PC-3 (cell line): Measurements from ENCODE around the gene KDM2B. TPM values are rescaled to one million over a fixed set of nuclear protein-coding genes. Genes with fewer than 3 reads are reported as not detected.

Source experiments
- ATAC-seq: fragments of 200-7000 bp; cut with Tn5 transposase; 2 replicates; pipeline ENCODE4 v1.9.1; 2020; ENCODE audit warnings: mild to moderate bottlenecking, moderate library complexity
- BruUV-seq: library from RNA; stranded (reverse); fragments of 400-500 nt; replicated peaks from 2 replicates; lab custom pipeline; 2021; lab: Mats Ljungman, UMichigan
- CTCF ChIA-PET: fragments of 300-600 bp; sonication (Branson Sonifier 250); formaldehyde crosslinking; loops from one replicate; lab custom pipeline; 2022; ENCODE audit warnings: antibody characterized with exemption; lab: Charles Lee
- POLR2A ChIA-PET: fragments of 300-600 bp; sonication (Branson Sonifier 250); formaldehyde crosslinking; loops from one replicate; lab custom pipeline; 2022; ENCODE audit warnings: antibody characterized with exemption; ENCODE audit not compliant: unreplicated experiment; lab: Charles Lee
- DNase-seq: peaks from one replicate; pipeline ENCODE4 v3.0.0-alpha.2; 2015
- H2AFZ ChIP-seq: fragments of 300-600 bp; sonication (generic); 2 replicates; pipeline ENCODE4 v1.6.0; 2016; ENCODE audit warnings: antibody characterized with exemption, low read length
- H3F3A ChIP-seq: fragments of 300-600 bp; sonication (generic); one replicate; pipeline ENCODE4 v1.6.0; 2017; ENCODE audit warnings: antibody characterized with exemption, low read length, control low read depth, mild to moderate bottlenecking; ENCODE audit not compliant: unreplicated experiment
- H3K27ac ChIP-seq: fragments of 300-600 bp; sonication (generic); 2 replicates; pipeline ENCODE4 v1.5.1; 2016; ENCODE audit warnings: mild to moderate bottlenecking, low read length
- H3K27me3 ChIP-seq: fragments of 300-600 bp; sonication (generic); 2 replicates; pipeline ENCODE4 v1.6.1; 2016; ENCODE audit warnings: low read length, mixed read lengths
- H3K36me3 ChIP-seq: fragments of 300-600 bp; sonication (generic); 2 replicates; pipeline ENCODE4 v1.6.1; 2016; ENCODE audit warnings: low read depth, mixed run types, low read length, mixed read lengths
- H3K4me1 ChIP-seq: fragments of 300-600 bp; sonication (generic); 2 replicates; pipeline ENCODE4 v1.5.1; 2016; ENCODE audit warnings: low read length; ENCODE audit not compliant: insufficient read depth
- H3K4me2 ChIP-seq: fragments of 300-600 bp; sonication (generic); 2 replicates; pipeline ENCODE4 v1.6.0; 2016; ENCODE audit warnings: low read length
- H3K4me3 ChIP-seq: fragments of 300-600 bp; sonication (generic); 2 replicates; pipeline ENCODE4 v1.5.1; 2016; ENCODE audit warnings: mild to moderate bottlenecking, low read length, mixed read lengths
- H3K79me2 ChIP-seq: fragments of 300-600 bp; sonication (generic); 2 replicates; pipeline ENCODE4 v1.6.1; 2017; ENCODE audit warnings: low read length, mixed read lengths
- H3K9ac ChIP-seq: fragments of 300-600 bp; sonication (generic); 2 replicates; pipeline ENCODE4 v1.6.0; 2016; ENCODE audit warnings: mild to moderate bottlenecking, low read length
- H3K9me2 ChIP-seq: fragments of 300-600 bp; sonication (generic); replicated peaks from 2 replicates; pipeline ENCODE4 v1.6.1; 2016; ENCODE audit warnings: mixed run types, low read length, mixed read lengths
- H3K9me3 ChIP-seq: fragments of 300-600 bp; sonication (generic); 2 replicates; pipeline ENCODE4 v1.6.1; 2016; ENCODE audit warnings: low read length, mixed read lengths
- H4K20me1 ChIP-seq: fragments of 300-600 bp; sonication (generic); 2 replicates; pipeline ENCODE4 v1.6.1; 2016; ENCODE audit warnings: low read length, mixed read lengths
- CTCF ChIP-seq: fragments of 300-600 bp; sonication (generic); conservative IDR thresholded peaks from 2 replicates; pipeline ENCODE4 v1.5.1; 2017; ENCODE audit warnings: antibody characterized with exemption, low read depth, mild to moderate bottlenecking, low read length
- EZH2 ChIP-seq: fragments of 300-600 bp; sonication (generic); IDR thresholded peaks from one replicate; pipeline ENCODE4 v1.6.1; 2017; ENCODE audit warnings: antibody characterized with exemption, mild to moderate bottlenecking, low read length; ENCODE audit not compliant: unreplicated experiment
- EZH2phosphoT487 ChIP-seq: fragments of 300-600 bp; sonication (generic); IDR thresholded peaks from 2 replicates; pipeline ENCODE4 v1.6.1; 2018; ENCODE audit warnings: mild to moderate bottlenecking, antibody characterized with exemption, low read length, borderline replicate concordance
- intact Hi-C: fragments of 100-400 bp; cut with micrococcal nuclease; formaldehyde crosslinking; loops from 2 replicates; pipeline ENCODE4 v1.9.0; 2023
- total RNA-seq: library from RNA; depleted of rRNA; stranded (reverse); fragments of >200 nt; gene quantifications from 2 replicates; pipeline ENCODE4 v1.2.3, GENCODE V29; 2014

KDM2B gene
- total RNA-seq, 1 experiment from 2014 or later, result 52.5 TPM

- ChIA-PET POLR2A (no interaction called here), CTCF (no interaction called here)
- no peak for TF ChIP-seq CTCF
- no peak for TF ChIP-seq EZH2phosphoT487
- no peak for TF ChIP-seq EZH2
- no peak overlapping the region for H2AFZ ChIP-seq
- intact Hi-C loops, result no loop called here
- no peaks in the 10 kb centered on the region for H3K9me2 ChIP-seq
- H3K4me2 ChIP-seq, result no peak overlapping the region
- peaks cover 25% of the 10 kb centered on the region for H3K36me3 ChIP-seq
- H3K27ac ChIP-seq, result no peak overlapping the region
- H3K4me1 ChIP-seq, result peaks cover 13% of the 10 kb centered on the region
- ATAC-seq (no peak), DNase-seq (no peak)
- no peaks in the 10 kb centered on the region for H3K9me3 ChIP-seq
- no peak overlapping the region for H3K9ac ChIP-seq
- BruUV-seq, result no TSS peak
- no peaks in the 10 kb centered on the region; the same call in 1 of the 2 replicates for H4K20me1 ChIP-seq
- no peak overlapping the region for H3K4me3 ChIP-seq
- H3K79me2 ChIP-seq, result peaks cover 70% of the 10 kb centered on the region
- no peaks in the 10 kb centered on the region for H3F3A ChIP-seq
- H3K27me3 ChIP-seq, result no peaks in the 10 kb centered on the region
Observed at GRCh38 chr12:121405211-121405610, 175.6 kb downstream of the KDM2B start.

- Histone ChIP-seq H3K4me1 (peaks cover 13% of the 10 kb centered on the region), H3K9me3 (no peaks in the 10 kb centered on the region), H3K4me2 (no peak overlapping the region), H3K27me3 (no peaks in the 10 kb centered on the region), H3K9me2 (no peaks in the 10 kb centered on the region), H3F3A (no peaks in the 10 kb centered on the region), H4K20me1 (no peaks in the 10 kb centered on the region; the same call in 1 of the 2 replicates), H3K9ac (no peak overlapping the region), H3K36me3 (peaks cover 25% of the 10 kb centered on the region), H3K79me2 (peaks cover 72% of the 10 kb centered on the region), H3K27ac (no peak overlapping the region), H3K4me3 (no peak overlapping the region), H2AFZ (no peak overlapping the region)
- POLR2A ChIA-PET, result no interaction called here
- ATAC-seq (no peak), DNase-seq (peak; percentile 35)
- TF ChIP-seq EZH2phosphoT487 (no peak), EZH2 (no peak), CTCF (no peak)
- intact Hi-C loops, result no loop called here
- CTCF ChIA-PET, result no interaction called here
- BruUV-seq, result no TSS peak
Observed at GRCh38 chr12:121404734-121405133, 176.1 kb downstream of the KDM2B start.

- no peak for DNase-seq
- intact Hi-C loops, result no loop called here
- Histone ChIP-seq H3K4me3 (no peak overlapping the region), H3K27me3 (no peaks in the 10 kb centered on the region), H3K4me1 (peaks cover 19% of the 10 kb centered on the region), H3K9ac (no peak overlapping the region), H4K20me1 (no peaks in the 10 kb centered on the region; the same call in 1 of the 2 replicates), H3F3A (no peaks in the 10 kb centered on the region), H3K9me2 (no peaks in the 10 kb centered on the region), H3K4me2 (no peak overlapping the region), H3K9me3 (no peaks in the 10 kb centered on the region), H3K79me2 (peaks cover 79% of the 10 kb centered on the region), H2AFZ (no peak overlapping the region), H3K27ac (no peak overlapping the region), H3K36me3 (peaks cover 25% of the 10 kb centered on the region)
- ChIA-PET POLR2A (interaction anchor here (0.7 kb wide), 1 partner anchor 10 kb away, joined by 15 read pairs; no protein-coding TSS in a partner anchor), CTCF (no interaction called here)
- BruUV-seq, result no TSS peak
- no peak for ATAC-seq
- TF ChIP-seq EZH2phosphoT487 (no peak), EZH2 (no peak), CTCF (no peak)
Observed at GRCh38 chr12:121403721-121404120, 177.1 kb downstream of the KDM2B start.
